WTC11 (cell line): ENCODE data around the gene PHLDB1. TPM values are rescaled to one million over a fixed set of nuclear protein-coding genes. Genes with fewer than 3 reads are reported as not detected.
"Not testable (repeated sequence)": the region's sequence is repeated elsewhere in the genome, so short reads cannot be mapped to it uniquely, and the experiment has no call there.

Source experiments
- ATAC-seq: fragments of 200-7000 bp; cut with Tn5 transposase; 2 replicates; pipeline ENCODE4 v1.10.0; 2021; ENCODE audit warnings: mild to moderate bottlenecking, moderate library complexity
- CTCF ChIA-PET: fragments of 300-600 bp; sonication (Branson Sonifier 250); formaldehyde crosslinking; loops from one replicate; lab custom pipeline; 2021; ENCODE audit warnings: antibody characterized with exemption; lab: Charles Lee
- POLR2A ChIA-PET: fragments of 350-600 bp; sonication (Branson Sonifier 250); formaldehyde crosslinking; loops from one replicate; lab custom pipeline; 2021; ENCODE audit warnings: antibody characterized with exemption; lab: Charles Lee
- DNase-seq: peaks from one replicate; pipeline ENCODE4 v3.0.0; 2021; ENCODE audit warnings: low spot score
- H3K27ac Mint-ChIP-seq: 2 replicates; pipeline ENCODE4 v1.8.0; 2021; ENCODE audit warnings: mixed read lengths
- H3K27me3 Mint-ChIP-seq: 2 replicates; pipeline ENCODE4 v1.8.0; 2021; ENCODE audit warnings: low read depth, mild to moderate bottlenecking, moderate library complexity, mixed read lengths
- H3K36me3 Mint-ChIP-seq: 2 replicates; pipeline ENCODE4 v1.8.0; 2021; ENCODE audit warnings: mixed read lengths
- H3K4me1 Mint-ChIP-seq: 2 replicates; pipeline ENCODE4 v1.8.0; 2022; ENCODE audit warnings: mixed read lengths
- H3K4me3 Mint-ChIP-seq: 2 replicates; pipeline ENCODE4 v1.8.0; 2021; ENCODE audit warnings: mild to moderate bottlenecking, moderate library complexity, mixed read lengths
- H3K9me3 Mint-ChIP-seq: 2 replicates; pipeline ENCODE4 v1.8.0; 2021; ENCODE audit warnings: mixed read lengths
- AFF4 ChIP-seq: sonication (generic); formaldehyde crosslinking; IDR thresholded peaks from 2 replicates; pipeline ENCODE4 v1.8.1; 2023; ENCODE audit warnings: mild to moderate bottlenecking, missing genetic modification reagents, borderline replicate concordance
- ATF6 ChIP-seq: sonication (generic); formaldehyde crosslinking; IDR thresholded peaks from 2 replicates; pipeline ENCODE4 v1.8.1; 2023; ENCODE audit warnings: mild to moderate bottlenecking, missing genetic modification reagents
- GRHL2 ChIP-seq: fragments of 250-450 bp; sonication (Bioruptor Pico); IDR thresholded peaks from 2 replicates; pipeline ENCODE4 v1.8.0; 2022; ENCODE audit warnings: mild to moderate bottlenecking, moderate library complexity; ENCODE audit not compliant: insufficient replicate concordance, severe bottlenecking
- GTF2I ChIP-seq: fragments of 250-450 bp; sonication (Bioruptor Pico); conservative IDR thresholded peaks from 2 replicates; pipeline ENCODE4 v1.4.0; 2021; ENCODE audit warnings: mild to moderate bottlenecking
- HMGA2 ChIP-seq: fragments of 250-450 bp; sonication (Bioruptor Pico); IDR thresholded peaks from 2 replicates; pipeline ENCODE4 v1.4.0; 2021; ENCODE audit warnings: mild to moderate bottlenecking, moderate library complexity
- IRF2 ChIP-seq: sonication (generic); formaldehyde crosslinking; IDR thresholded peaks from 2 replicates; pipeline ENCODE4 v1.8.0; 2022; ENCODE audit warnings: low read depth, missing genetic modification reagents, borderline replicate concordance
- JUN ChIP-seq: sonication (generic); formaldehyde crosslinking; IDR thresholded peaks from 2 replicates; pipeline ENCODE4 v1.8.0; 2023; ENCODE audit warnings: mild to moderate bottlenecking, missing genetic modification reagents
- MXD4 ChIP-seq: fragments of 250-450 bp; sonication (Bioruptor Pico); IDR thresholded peaks from 2 replicates; pipeline ENCODE4 v1.8.0; 2021; ENCODE audit warnings: mild to moderate bottlenecking, moderate library complexity, borderline replicate concordance
- NFE2L1 ChIP-seq: sonication (generic); formaldehyde crosslinking; IDR thresholded peaks from 2 replicates; pipeline ENCODE4 v1.8.1; 2023; ENCODE audit warnings: missing genetic modification reagents
- NR1H2 ChIP-seq: sonication (generic); formaldehyde crosslinking; IDR thresholded peaks from 2 replicates; pipeline ENCODE4 v1.9.0; 2021; ENCODE audit warnings: mild to moderate bottlenecking, moderate library complexity, missing genetic modification reagents
- PREB ChIP-seq: sonication (generic); formaldehyde crosslinking; IDR thresholded peaks from 2 replicates; pipeline ENCODE4 v1.8.1; 2022; ENCODE audit warnings: mild to moderate bottlenecking, missing genetic modification reagents, moderate library complexity, borderline replicate concordance
- TEAD4 ChIP-seq: sonication (generic); formaldehyde crosslinking; IDR thresholded peaks from 2 replicates; pipeline ENCODE4 v1.8.0; 2022; ENCODE audit warnings: mild to moderate bottlenecking, missing genetic modification reagents
- ZNF232 ChIP-seq: sonication (generic); formaldehyde crosslinking; IDR thresholded peaks from 2 replicates; pipeline ENCODE4 v1.8.0; 2022; ENCODE audit warnings: mild to moderate bottlenecking, missing genetic modification reagents
- ZNF423 ChIP-seq: fragments of 250-450 bp; sonication (Bioruptor Pico); IDR thresholded peaks from 2 replicates; pipeline ENCODE4 v2.1.2; 2022; ENCODE audit warnings: mild to moderate bottlenecking, moderate library complexity
- total RNA-seq: library from RNA; stranded (reverse); gene quantifications from 3 replicates; pipeline ENCODE4 v1.2.3, GENCODE V29; 2021
- TF ChIP-seq, protein P1 (sequence below): sonication (generic); formaldehyde crosslinking; IDR thresholded peaks from 2 replicates; pipeline ENCODE4 v1.8.0; 2022; ENCODE audit warnings: missing genetic modification reagents
- TF ChIP-seq, protein P2 (sequence below): fragments of 250-450 bp; sonication (Bioruptor Pico); IDR thresholded peaks from 2 replicates; pipeline ENCODE4 v2.1.2; 2022; ENCODE audit warnings: mild to moderate bottlenecking, moderate library complexity

Gene PHLDB1
- total RNA-seq, 1 experiment from 2014 or later: 83.1 TPM

DNA sequence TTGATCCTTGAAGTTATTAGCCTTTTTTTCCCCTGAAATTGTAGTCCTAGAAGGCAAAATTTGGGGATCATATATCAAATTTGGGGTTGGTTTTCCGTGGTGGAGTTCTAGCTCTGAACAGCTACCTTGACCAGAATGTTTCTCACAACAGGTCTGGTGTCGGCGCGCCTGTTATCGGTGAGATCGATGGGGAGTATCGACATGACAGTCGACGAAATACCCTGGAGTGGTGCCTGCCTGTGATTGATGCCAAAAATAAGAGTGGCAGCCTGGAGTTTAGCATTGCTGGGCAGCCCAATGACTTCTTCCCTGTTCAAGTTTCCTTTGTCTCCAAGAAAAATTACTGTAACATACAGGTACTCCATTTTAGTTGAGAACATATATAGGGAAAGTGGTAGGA, 9.9 kb upstream of the PHLDB1 start:
- no peak overlapping the region for H3K4me3 Mint-ChIP-seq
- no peaks in the 10 kb centered on the region for H3K4me1 Mint-ChIP-seq
- no peak overlapping the region for H3K27ac Mint-ChIP-seq
- TF ChIP-seq, protein P1, sequence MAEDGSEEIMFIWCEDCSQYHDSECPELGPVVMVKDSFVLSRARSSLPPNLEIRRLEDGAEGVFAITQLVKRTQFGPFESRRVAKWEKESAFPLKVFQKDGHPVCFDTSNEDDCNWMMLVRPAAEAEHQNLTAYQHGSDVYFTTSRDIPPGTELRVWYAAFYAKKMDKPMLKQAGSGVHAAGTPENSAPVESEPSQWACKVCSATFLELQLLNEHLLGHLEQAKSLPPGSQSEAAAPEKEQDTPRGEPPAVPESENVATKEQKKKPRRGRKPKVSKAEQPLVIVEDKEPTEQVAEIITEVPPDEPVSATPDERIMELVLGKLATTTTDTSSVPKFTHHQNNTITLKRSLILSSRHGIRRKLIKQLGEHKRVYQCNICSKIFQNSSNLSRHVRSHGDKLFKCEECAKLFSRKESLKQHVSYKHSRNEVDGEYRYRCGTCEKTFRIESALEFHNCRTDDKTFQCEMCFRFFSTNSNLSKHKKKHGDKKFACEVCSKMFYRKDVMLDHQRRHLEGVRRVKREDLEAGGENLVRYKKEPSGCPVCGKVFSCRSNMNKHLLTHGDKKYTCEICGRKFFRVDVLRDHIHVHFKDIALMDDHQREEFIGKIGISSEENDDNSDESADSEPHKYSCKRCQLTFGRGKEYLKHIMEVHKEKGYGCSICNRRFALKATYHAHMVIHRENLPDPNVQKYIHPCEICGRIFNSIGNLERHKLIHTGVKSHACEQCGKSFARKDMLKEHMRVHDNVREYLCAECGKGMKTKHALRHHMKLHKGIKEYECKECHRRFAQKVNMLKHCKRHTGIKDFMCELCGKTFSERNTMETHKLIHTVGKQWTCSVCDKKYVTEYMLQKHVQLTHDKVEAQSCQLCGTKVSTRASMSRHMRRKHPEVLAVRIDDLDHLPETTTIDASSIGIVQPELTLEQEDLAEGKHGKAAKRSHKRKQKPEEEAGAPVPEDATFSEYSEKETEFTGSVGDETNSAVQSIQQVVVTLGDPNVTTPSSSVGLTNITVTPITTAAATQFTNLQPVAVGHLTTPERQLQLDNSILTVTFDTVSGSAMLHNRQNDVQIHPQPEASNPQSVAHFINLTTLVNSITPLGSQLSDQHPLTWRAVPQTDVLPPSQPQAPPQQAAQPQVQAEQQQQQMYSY (CRISPR knock-in tag): no peak
- TF ChIP-seq ZNF232 (CRISPR knock-in tag) (no peak), GRHL2 (no peak), AFF4 (CRISPR knock-in tag) (no peak)
- TF ChIP-seq, all 79 proteins: peak for 0
- H3K36me3 Mint-ChIP-seq: peaks cover 76% of the 10 kb centered on the region
- ChIA-PET CTCF (interaction anchor here (0.7 kb wide), 1 partner anchor 15 kb away, joined by 4 read pairs; no protein-coding TSS in a partner anchor), POLR2A (no interaction called here)
- DNase-seq (no peak), ATAC-seq (no peak)
- no peaks in the 10 kb centered on the region; the same call in 1 of the 2 replicates for H3K27me3 Mint-ChIP-seq
- H3K9me3 Mint-ChIP-seq: no peaks in the 10 kb centered on the region

DNA sequence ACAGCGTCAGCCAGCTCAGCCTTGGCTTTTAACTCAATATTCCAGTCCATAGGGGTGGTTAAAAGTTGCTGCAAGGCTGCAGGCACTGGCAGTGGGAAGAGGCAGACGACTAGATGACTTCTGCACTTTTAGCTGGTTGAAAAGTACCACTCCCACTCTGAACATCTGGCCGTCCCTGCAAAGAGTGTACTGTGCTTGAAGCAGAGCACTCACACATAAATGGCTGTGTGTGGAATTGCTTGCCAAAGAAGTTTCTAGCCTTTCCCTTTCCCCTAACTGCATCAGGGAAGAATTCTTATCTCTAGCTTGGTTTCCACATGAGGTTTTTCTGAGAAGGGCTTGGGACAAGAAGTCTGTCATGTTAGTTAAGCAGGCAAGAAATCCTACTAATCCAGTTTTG, 5.1 kb upstream of the PHLDB1 start:
- H3K27me3 Mint-ChIP-seq: peaks cover 47% of the 10 kb centered on the region
- no peak for ATAC-seq
- no peak for TF ChIP-seq ZNF423 (CRISPR knock-in tag)
- no peak for TF ChIP-seq NR1H2
- no peak for TF ChIP-seq ZNF232 (CRISPR knock-in tag)
- H3K36me3 Mint-ChIP-seq: peaks cover 42% of the 10 kb centered on the region
- ChIA-PET POLR2A (interaction anchor here (0.6 kb wide), 1 partner anchor 113 kb away, joined by 6 read pairs; no protein-coding TSS in a partner anchor), CTCF (no interaction called here)
- H3K9me3 Mint-ChIP-seq: no peaks in the 10 kb centered on the region
- H3K4me1 Mint-ChIP-seq: peaks cover 22% of the 10 kb centered on the region
- H3K27ac Mint-ChIP-seq: 0 out of 2 replicates have a peak overlapping the region, but pooled peaks have one; percentile 3
- DNase-seq: no peak
- no peak overlapping the region for H3K4me3 Mint-ChIP-seq

- not testable (repeated sequence) for H3K27ac Mint-ChIP-seq, DNase-seq, H3K9me3 Mint-ChIP-seq, H3K4me3 Mint-ChIP-seq, ATAC-seq
- Mint-ChIP-seq H3K27me3 (peaks cover 59% of the 10 kb centered on the region), H3K4me1 (peaks cover 24% of the 10 kb centered on the region), H3K36me3 (peaks cover 29% of the 10 kb centered on the region)
- ChIA-PET POLR2A (interaction anchor here (0.6 kb wide), 1 partner anchor 254 kb away, joined by 3 read pairs; no protein-coding TSS in a partner anchor), CTCF (interaction anchor here (0.6 to 12.5 kb wide), 4 partner anchors 9 to 55 kb away, joined by 4 to 127 read pairs (median 87); no protein-coding TSS in a partner anchor)
These were observed 3.7 kb upstream of the PHLDB1 start for GRCh38 chr11:118603709-118604108.

GRCh38 chr11:118604566-118604965, 2.8 kb upstream of the PHLDB1 start:
- H3K27ac Mint-ChIP-seq: no peak overlapping the region
- H3K9me3 Mint-ChIP-seq: no peaks in the 10 kb centered on the region
- peaks cover 67% of the 10 kb centered on the region for H3K27me3 Mint-ChIP-seq
- H3K4me1 Mint-ChIP-seq: peaks cover 32% of the 10 kb centered on the region
- no peak overlapping the region for H3K4me3 Mint-ChIP-seq
- DNase-seq: no peak
- peaks cover 24% of the 10 kb centered on the region for H3K36me3 Mint-ChIP-seq
- ChIA-PET POLR2A (interaction anchor here (2.2 to 5.1 kb wide), 2 partner anchors 17 to 30 kb away, joined by 5 to 32 read pairs; no protein-coding TSS in a partner anchor), CTCF (interaction anchor here (3.4 to 12.5 kb wide), 4 partner anchors 10 to 54 kb away, joined by 22 to 127 read pairs (median 87); no protein-coding TSS in a partner anchor)
- no peak for ATAC-seq
- TF ChIP-seq GTF2I (CRISPR knock-in tag): no peak
- no peak for TF ChIP-seq HMGA2 (CRISPR knock-in tag)
- no peak for TF ChIP-seq ATF6 (CRISPR knock-in tag)
- TF ChIP-seq MXD4 (CRISPR knock-in tag): no peak
- no peak for TF ChIP-seq JUN (CRISPR knock-in tag)
- TF ChIP-seq PREB: no peak
- TF ChIP-seq IRF2: no peak
- TF ChIP-seq, protein P2, sequence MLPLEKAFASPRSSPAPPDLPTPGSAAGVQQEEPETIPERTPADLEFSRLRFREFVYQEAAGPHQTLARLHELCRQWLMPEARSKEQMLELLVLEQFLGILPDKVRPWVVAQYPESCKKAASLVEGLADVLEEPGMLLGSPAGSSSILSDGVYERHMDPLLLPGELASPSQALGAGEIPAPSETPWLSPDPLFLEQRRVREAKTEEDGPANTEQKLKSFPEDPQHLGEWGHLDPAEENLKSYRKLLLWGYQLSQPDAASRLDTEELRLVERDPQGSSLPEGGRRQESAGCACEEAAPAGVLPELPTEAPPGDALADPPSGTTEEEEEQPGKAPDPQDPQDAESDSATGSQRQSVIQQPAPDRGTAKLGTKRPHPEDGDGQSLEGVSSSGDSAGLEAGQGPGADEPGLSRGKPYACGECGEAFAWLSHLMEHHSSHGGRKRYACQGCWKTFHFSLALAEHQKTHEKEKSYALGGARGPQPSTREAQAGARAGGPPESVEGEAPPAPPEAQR (CRISPR knock-in tag): no peak
- no peak for TF ChIP-seq NFE2L1 (CRISPR knock-in tag)
- TF ChIP-seq TEAD4 (CRISPR knock-in tag): no peak
